ENCODE measurements around the gene DENND4A. TPM values are rescaled to one million over a fixed set of nuclear protein-coding genes. Genes with fewer than 3 reads are reported as not detected.
A peak's percentile ranks its signal among the peaks of the same experiment; 100 is the strongest.

DENND4A gene
- total RNA-seq, 4 donors from 2014 or later = 20.3 to 42.3 (median 33.7) TPM

GRCh38 chr15:65778269-65778668 lies 13.8 kb downstream of the DENND4A start:
- TF ChIP-seq POLR2AphosphoS5 (IDR thresholded peaks at IDR 0.05) = no peak
- Histone ChIP-seq H3K4me1 (peaks cover 0 to 7% (median 0%) of the 10 kb centered on the region in 3 donors), H3K9me3 (no peaks in the 10 kb centered on the region), H3K4me3 (no peak overlapping the region), H3K27me3 (no peaks in the 10 kb centered on the region), H3K27ac (no peak overlapping the region), H3K36me3 (no peaks in the 10 kb centered on the region)
- 68 to 100% methylated on average over 1 to 2 of the region's 2 CpGs for WGBS, 2 donors (ENCODE audit: low coverage in 1 of 2)
- no peak for ATAC-seq

DNA sequence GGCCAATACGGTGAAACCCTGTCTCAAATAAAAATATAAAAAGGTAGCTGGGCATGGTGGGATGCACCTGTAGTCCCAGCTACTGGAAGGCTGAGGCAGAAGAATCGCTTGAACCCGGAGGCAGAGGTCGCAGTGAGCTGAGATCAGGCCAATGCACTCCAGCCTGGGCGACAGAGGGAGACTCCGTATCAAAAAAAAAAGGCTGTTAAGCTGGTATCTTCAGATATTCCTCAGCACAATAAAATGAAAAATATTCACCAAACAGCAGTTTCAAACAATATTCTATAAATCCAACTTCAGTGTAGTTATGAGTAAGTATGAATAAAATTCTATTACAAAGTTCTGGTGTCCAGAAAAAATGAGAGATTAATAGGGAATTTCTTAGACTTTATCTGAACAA lies 14.2 kb downstream of the DENND4A start:
- H3K4me3 ChIP-seq = no peak overlapping the region
- 80 to 96% methylated on average over 5 of the region's 6 CpGs for WGBS, 2 donors (ENCODE audit: low coverage in 1 of 2)
- no peak for TF ChIP-seq EP300 (IDR thresholded peaks at IDR 0.05)
- TF ChIP-seq, protein P1, sequence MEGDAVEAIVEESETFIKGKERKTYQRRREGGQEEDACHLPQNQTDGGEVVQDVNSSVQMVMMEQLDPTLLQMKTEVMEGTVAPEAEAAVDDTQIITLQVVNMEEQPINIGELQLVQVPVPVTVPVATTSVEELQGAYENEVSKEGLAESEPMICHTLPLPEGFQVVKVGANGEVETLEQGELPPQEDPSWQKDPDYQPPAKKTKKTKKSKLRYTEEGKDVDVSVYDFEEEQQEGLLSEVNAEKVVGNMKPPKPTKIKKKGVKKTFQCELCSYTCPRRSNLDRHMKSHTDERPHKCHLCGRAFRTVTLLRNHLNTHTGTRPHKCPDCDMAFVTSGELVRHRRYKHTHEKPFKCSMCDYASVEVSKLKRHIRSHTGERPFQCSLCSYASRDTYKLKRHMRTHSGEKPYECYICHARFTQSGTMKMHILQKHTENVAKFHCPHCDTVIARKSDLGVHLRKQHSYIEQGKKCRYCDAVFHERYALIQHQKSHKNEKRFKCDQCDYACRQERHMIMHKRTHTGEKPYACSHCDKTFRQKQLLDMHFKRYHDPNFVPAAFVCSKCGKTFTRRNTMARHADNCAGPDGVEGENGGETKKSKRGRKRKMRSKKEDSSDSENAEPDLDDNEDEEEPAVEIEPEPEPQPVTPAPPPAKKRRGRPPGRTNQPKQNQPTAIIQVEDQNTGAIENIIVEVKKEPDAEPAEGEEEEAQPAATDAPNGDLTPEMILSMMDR (IDR thresholded peaks at IDR 0.05) = no peak
- no peak for TF ChIP-seq POLR2A (IDR thresholded peaks at IDR 0.05)
- no peak for TF ChIP-seq POLR2AphosphoS5 (IDR thresholded peaks at IDR 0.05)
- no peaks in the 10 kb centered on the region for H3K36me3 ChIP-seq
- no peak overlapping the region for H3K27ac ChIP-seq
- H3K9me3 ChIP-seq = no peaks in the 10 kb centered on the region
- peaks cover 0 to 7% (median 0%) of the 10 kb centered on the region in 3 donors for H3K4me1 ChIP-seq
- H3K27me3 ChIP-seq = no peaks in the 10 kb centered on the region
- no peak for ATAC-seq

- Histone ChIP-seq H3K9me3 (no peaks in the 10 kb centered on the region), H3K4me3 (no peak overlapping the region), H3K27me3 (no peaks in the 10 kb centered on the region), H3K27ac (peak overlapping the region in 1 of 4 donors; percentile 7), H3K36me3 (no peaks in the 10 kb centered on the region), H3K4me1 (peaks cover 0 to 7% (median 0%) of the 10 kb centered on the region in 3 donors)
- TF ChIP-seq POLR2AphosphoS5 (IDR thresholded peaks at IDR 0.05) (no peak), POLR2A (IDR thresholded peaks at IDR 0.05) (no peak), EP300 (IDR thresholded peaks at IDR 0.05) (no peak)
- TF ChIP-seq, protein P1 (IDR thresholded peaks at IDR 0.05) = no peak
- no peak for ATAC-seq
- 79 to 90% methylated on average over 3 to 6 of the region's 6 CpGs for WGBS, 2 donors (ENCODE audit: low coverage in 1 of 2)
These were observed 15.0 kb downstream of the DENND4A start for GRCh38 chr15:65777053-65777452.

DNA sequence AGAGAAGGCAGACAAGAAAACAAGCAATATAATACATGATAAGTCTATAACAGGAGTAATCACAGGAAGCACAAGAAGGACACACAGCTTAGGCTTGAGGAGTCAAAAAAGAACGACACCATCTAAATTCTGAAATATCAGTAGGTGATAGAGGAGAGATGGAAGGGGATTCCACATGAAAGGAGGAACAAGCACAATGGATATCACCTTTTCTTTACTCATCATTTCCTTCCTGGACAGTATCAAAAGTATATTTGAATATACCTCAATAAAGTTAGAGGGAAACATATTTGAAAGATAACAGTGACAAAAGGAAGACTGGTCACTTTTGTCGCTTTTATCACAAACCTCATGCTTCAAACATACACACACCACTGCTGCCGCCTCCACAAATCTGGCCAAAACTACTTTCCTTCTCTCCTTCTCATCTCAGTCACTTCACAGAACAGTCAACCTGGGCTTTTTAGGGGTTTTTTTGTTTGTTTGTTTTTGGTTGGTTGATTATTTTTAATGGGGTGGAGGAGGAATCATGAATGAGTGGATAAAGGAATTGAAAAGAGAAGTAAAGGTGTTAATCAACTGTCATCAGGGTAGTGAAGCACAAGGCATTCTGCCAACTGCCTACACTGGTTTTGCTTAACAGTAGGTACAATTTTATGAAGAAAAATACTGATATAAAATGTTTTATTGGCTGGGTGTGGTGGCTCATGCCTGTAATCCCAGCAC lies 18.5 kb downstream of the DENND4A start:
- TF ChIP-seq, protein P1 (IDR thresholded peaks at IDR 0.05) = no peak
- TF ChIP-seq POLR2AphosphoS5 (IDR thresholded peaks at IDR 0.05) (no peak), EP300 (IDR thresholded peaks at IDR 0.05) (no peak), POLR2A (IDR thresholded peaks at IDR 0.05) (no peak)
- Histone ChIP-seq H3K27ac (no peak overlapping the region), H3K4me3 (no peak overlapping the region), H3K9me3 (no peaks in the 10 kb centered on the region), H3K36me3 (no peaks in the 10 kb centered on the region), H3K4me1 (peaks cover 0 to 22% (median 0%) of the 10 kb centered on the region in 3 donors), H3K27me3 (no peaks in the 10 kb centered on the region)
- ATAC-seq = no peak
- WGBS, 2 donors (ENCODE audit: low coverage in 1 of 2) = 91 to 92% methylated on average over 3 of the region's 3 CpGs

- TF ChIP-seq, protein P1 (IDR thresholded peaks at IDR 0.05) = no peak
- TF ChIP-seq EP300 (IDR thresholded peaks at IDR 0.05) (no peak), POLR2A (IDR thresholded peaks at IDR 0.05) (no peak), POLR2AphosphoS5 (IDR thresholded peaks at IDR 0.05) (no peak)
- no peak for ATAC-seq
- 79% methylated on average over 2 of the region's 2 CpGs; no CpG with 5 or more reads in 1 of the 2 donors for WGBS, 2 donors (ENCODE audit: low coverage in 1 of 2)
- H3K9me3 ChIP-seq = no peaks in the 10 kb centered on the region
- H3K27me3 ChIP-seq = no peaks in the 10 kb centered on the region
- peaks cover 0 to 28% (median 0%) of the 10 kb centered on the region in 3 donors for H3K4me1 ChIP-seq
- no peaks in the 10 kb centered on the region for H3K36me3 ChIP-seq
- no peak overlapping the region for H3K4me3 ChIP-seq
- no peak overlapping the region for H3K27ac ChIP-seq
These were observed 19.2 kb downstream of the DENND4A start for GRCh38 chr15:65772930-65773329.

Data from gastroesophageal sphincter (tissue), 4 donors.